Activated T-helper 1 cell treated with anti-CD3 and anti-CD28 coated beads, Interleukin-2, amount 50 U/mL, for 16 hours (primary cell): ENCODE measurements around the gene UBN1.
"Not testable (repeated sequence)": the region's sequence is repeated elsewhere in the genome, so short reads cannot be mapped to it uniquely, and the experiment has no call there.

Source experiments
- DNase-seq, 2 donors: peaks; one replicate each; pipeline ENCODE4 v3.0.0-alpha.2; 2020; ENCODE audit warnings: low read depth in 1 of 2, low spot score in 1 of 2

Gene UBN1

DNA sequence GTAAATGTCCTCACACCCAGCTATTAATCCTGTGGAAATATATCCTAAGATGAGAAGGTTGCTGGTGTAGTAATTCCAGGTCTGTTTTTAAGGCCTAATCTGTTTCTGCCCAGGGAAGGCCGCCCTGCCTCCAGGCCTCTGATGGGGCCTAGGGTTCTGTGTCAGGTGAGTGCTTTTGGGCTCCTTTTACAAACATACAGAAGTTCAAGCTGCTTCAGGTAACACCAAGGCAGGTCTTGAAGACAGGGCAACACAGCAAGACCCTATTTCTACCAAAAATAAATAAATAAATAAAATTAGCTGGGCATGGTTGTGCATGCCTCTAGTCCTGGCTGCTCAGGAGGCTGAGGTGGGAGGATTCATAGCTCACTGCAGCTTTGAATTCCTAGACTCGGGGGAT, 80.4 kb downstream of the UBN1 start:
- DNase-seq = no peak

DNA sequence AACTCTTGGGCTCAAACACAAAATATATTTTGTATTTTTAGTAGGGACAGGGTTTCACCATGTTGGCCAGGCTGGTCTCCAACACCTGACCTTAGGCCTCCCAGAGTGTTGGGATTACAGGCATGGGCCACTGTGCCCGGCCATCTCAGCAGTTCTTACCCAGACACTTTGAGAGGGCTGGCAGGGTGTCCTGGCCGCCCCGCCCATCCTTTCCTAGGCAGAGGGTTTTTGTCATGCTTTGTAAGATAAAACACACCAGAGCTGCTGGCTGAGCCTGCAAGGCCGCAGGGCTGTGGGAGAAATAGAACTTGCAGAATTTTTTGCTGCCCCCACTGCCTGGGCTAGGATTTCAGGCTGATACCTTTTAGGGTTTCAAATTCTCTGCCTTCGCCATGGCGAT, 80.9 kb downstream of the UBN1 start:
- no peak for DNase-seq

DNA sequence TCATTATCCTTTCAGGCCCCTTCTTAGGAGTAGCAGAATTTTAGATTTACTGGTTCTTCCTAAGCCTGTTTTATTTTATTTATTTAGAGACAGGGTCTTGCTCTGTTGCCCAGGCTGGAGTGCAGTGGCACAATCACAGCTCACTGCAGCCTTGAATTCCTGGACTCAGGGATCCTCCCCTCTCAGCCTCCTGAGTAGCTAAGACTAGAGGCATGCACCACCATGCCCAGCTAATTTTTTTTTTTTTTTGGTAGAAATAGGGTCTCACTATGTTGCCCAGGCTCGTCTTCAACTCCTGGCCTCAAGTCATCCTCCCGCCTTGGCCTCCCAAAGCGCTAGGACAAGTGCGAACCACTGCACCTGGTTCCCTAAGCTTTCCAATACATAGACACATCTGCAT, 82.3 kb downstream of the UBN1 start:
- DNase-seq = not testable (repeated sequence)

DNA sequence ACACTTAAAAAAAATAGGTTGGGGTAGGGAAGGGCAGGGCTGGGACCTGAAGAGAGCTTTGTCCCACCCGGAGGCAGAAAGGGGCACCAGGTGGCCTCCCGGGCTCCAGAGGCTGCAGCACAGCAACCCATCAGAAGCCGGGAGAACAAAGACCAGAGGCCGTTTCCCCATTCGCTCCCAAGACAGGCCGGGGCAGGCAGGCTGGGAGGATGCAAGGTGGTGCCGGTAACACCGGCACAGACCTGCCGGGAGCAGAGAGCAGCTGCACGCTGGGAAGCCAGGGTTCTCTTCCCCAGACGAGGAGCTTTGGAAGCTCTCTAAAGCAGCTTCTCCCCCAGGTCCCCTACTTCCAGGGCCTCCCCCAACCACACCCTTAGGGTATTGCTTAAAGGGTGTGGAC, 84.1 kb downstream of the UBN1 start:
- DNase-seq = no peak
